ENCODE results near the gene PEAR1.

GRCh38 chr1:156899956-156900718 is 6.6 kb downstream of the PEAR1 start:
- TF ChIP-seq CTCF (IDR thresholded peaks at IDR 0.05 in 4 of 5, conservative IDR thresholded peaks at IDR 0.05 in 1 of 5), result no peak
- no peak for TF ChIP-seq POLR2A (IDR thresholded peaks at IDR 0.05)
